WERI-Rb-1 (cell line): ENCODE data around the gene GPAT3.

Experiments used
- DNase-seq: peaks from one replicate; pipeline ENCODE4 v3.0.0-alpha.2; 2020
- H3K27ac ChIP-seq: fragments of 250-450 bp; sonication (Bioruptor Pico); 2 replicates; pipeline ENCODE4 v1.5.1; 2020; ENCODE audit warnings: mild to moderate bottlenecking, moderate library complexity
- H3K27me3 ChIP-seq: fragments of 250-450 bp; sonication (Bioruptor Pico); 2 replicates; pipeline ENCODE4 v1.5.1; 2021; ENCODE audit warnings: mild to moderate bottlenecking, low read depth, moderate library complexity; ENCODE audit not compliant: insufficient read depth, severe bottlenecking
- H3K36me3 ChIP-seq: fragments of 250-450 bp; sonication (Bioruptor Pico); 2 replicates; pipeline ENCODE4 v1.5.1; 2020; ENCODE audit warnings: mild to moderate bottlenecking, moderate library complexity
- H3K4me3 ChIP-seq: 2 replicates; pipeline ENCODE4 v1.5.1; 2011; ENCODE audit warnings: low read depth, mild to moderate bottlenecking, control low read depth, low read length
- H3K9me3 ChIP-seq: fragments of 250-450 bp; sonication (Bioruptor Pico); 2 replicates; pipeline ENCODE4 v1.5.1; 2021; ENCODE audit warnings: mild to moderate bottlenecking, moderate library complexity; ENCODE audit not compliant: severe bottlenecking
- CTCF ChIP-seq: IDR thresholded peaks from 2 replicates; pipeline ENCODE4 v1.5.1; 2011; ENCODE audit warnings: low read depth, mild to moderate bottlenecking, control low read depth, inconsistent platforms, low read length

GPAT3 gene

GRCh38 chr4:83605744-83606172, 69.8 kb downstream of the GPAT3 start:
- Histone ChIP-seq H3K27ac (no peak overlapping the region), H3K36me3 (no peaks in the 10 kb centered on the region), H3K27me3 (no peaks in the 10 kb centered on the region), H3K9me3 (no peaks in the 10 kb centered on the region), H3K4me3 (no peak overlapping the region)
- no peak for TF ChIP-seq CTCF
- no peak for DNase-seq

- H3K9me3 ChIP-seq, result no peaks in the 10 kb centered on the region
- no peaks in the 10 kb centered on the region for H3K36me3 ChIP-seq
- no peak for DNase-seq
- H3K27me3 ChIP-seq, result no peaks in the 10 kb centered on the region
- no peak overlapping the region for H3K4me3 ChIP-seq
- no peak overlapping the region for H3K27ac ChIP-seq
- no peak for TF ChIP-seq CTCF
These were observed 70.6 kb downstream of the GPAT3 start for GRCh38 chr4:83606460-83606859.

- no peaks in the 10 kb centered on the region for H3K9me3 ChIP-seq
- no peak for DNase-seq
These were observed 71.0 kb downstream of the GPAT3 start for GRCh38 chr4:83606898-83607297.

GRCh38 chr4:83609365-83609764, 73.5 kb downstream of the GPAT3 start:
- Histone ChIP-seq H3K9me3 (peaks cover 8% of the 10 kb centered on the region), H3K27me3 (no peaks in the 10 kb centered on the region), H3K36me3 (no peaks in the 10 kb centered on the region), H3K27ac (no peak overlapping the region), H3K4me3 (no peak overlapping the region)
- TF ChIP-seq CTCF, result no peak
- DNase-seq, result no peak

More at GRCh38 chr4:83606898-83607297, 71.0 kb downstream of the GPAT3 start:
- no peak for TF ChIP-seq CTCF
- no peak overlapping the region for H3K27ac ChIP-seq
- H3K4me3 ChIP-seq, result no peak overlapping the region
- H3K27me3 ChIP-seq, result no peaks in the 10 kb centered on the region
- H3K36me3 ChIP-seq, result no peaks in the 10 kb centered on the region

- no peak for TF ChIP-seq CTCF
- no peak for DNase-seq
- Histone ChIP-seq H3K27me3 (no peaks in the 10 kb centered on the region), H3K4me3 (no peak overlapping the region), H3K36me3 (no peaks in the 10 kb centered on the region), H3K27ac (no peak overlapping the region), H3K9me3 (peaks cover 9% of the 10 kb centered on the region)
These were observed 74.8 kb downstream of the GPAT3 start for GRCh38 chr4:83610729-83611128.

GRCh38 chr4:83613023-83613422, 77.1 kb downstream of the GPAT3 start:
- peaks cover 9% of the 10 kb centered on the region for H3K9me3 ChIP-seq
- H3K36me3 ChIP-seq, result no peaks in the 10 kb centered on the region
- TF ChIP-seq CTCF, result no peak
- no peak overlapping the region for H3K27ac ChIP-seq
- no peak overlapping the region for H3K4me3 ChIP-seq
- no peak for DNase-seq
- H3K27me3 ChIP-seq, result no peaks in the 10 kb centered on the region
